H1 (cell line): Measurements from ENCODE around the gene EEF1AKMT1. TPM values are rescaled to one million over a fixed set of nuclear protein-coding genes. Genes with fewer than 3 reads are reported as not detected.

Experiments used
- CTCF ChIA-PET: fragments of 300-600 bp; sonication (Branson Sonifier 250); formaldehyde crosslinking; loops from one replicate; lab custom pipeline; 2021; ENCODE audit not compliant: partially characterized antibody; lab: Charles Lee
- POLR2A ChIA-PET: fragments of 300-600 bp; sonication (Branson Sonifier 250); formaldehyde crosslinking; loops from one replicate; lab custom pipeline; 2021; ENCODE audit warnings: inconsistent platforms; ENCODE audit not compliant: partially characterized antibody; lab: Charles Lee
- DNase-seq, 2 experiments: peaks; one replicate each; pipeline versions ENCODE4 v3.0.0 to v3.0.0-alpha.2; 2010 to 2022; ENCODE audit warnings: low spot score in 2 of 2, low read depth in 1 of 2, mixed read lengths in 1 of 2
- FAIRE-seq: peaks from 2 replicates; lab custom pipeline; 2011; peaks lifted over from hg19 to GRCh38; lab: Jason Lieb, UNC
- H2AFZ ChIP-seq: 2 replicates; pipeline ENCODE4 v1.8.1; 2012; ENCODE audit warnings: low read length, inconsistent platforms
- H2AK5ac ChIP-seq: 2 replicates; pipeline ENCODE4 v1.6.1; 2013; ENCODE audit warnings: low read depth, low read length
- H2BK120ac ChIP-seq: replicated peaks from 2 replicates; pipeline ENCODE3; 2013; ENCODE audit warnings: low read depth, low read length, inconsistent platforms
- H2BK12ac ChIP-seq: 2 replicates; pipeline ENCODE4 v1.6.1; 2013; ENCODE audit warnings: low read depth, low read length
- H2BK15ac ChIP-seq: 2 replicates; pipeline ENCODE4 v1.6.1; 2013; ENCODE audit warnings: low read length
- H2BK20ac ChIP-seq: 2 replicates; pipeline ENCODE4 v1.6.1; 2013; ENCODE audit warnings: low read length
- H2BK5ac ChIP-seq: 2 replicates; pipeline ENCODE4 v1.6.1; 2013; ENCODE audit warnings: low read depth, low read length
- H3K14ac ChIP-seq: 2 replicates; pipeline ENCODE4 v1.6.1; 2013; ENCODE audit warnings: inconsistent platforms; ENCODE audit not compliant: insufficient read length
- H3K18ac ChIP-seq: 2 replicates; pipeline ENCODE4 v1.6.1; 2013; ENCODE audit warnings: low read length; ENCODE audit errors: extremely low read depth
- H3K23ac ChIP-seq: 2 replicates; pipeline ENCODE4 v1.6.1; 2013; ENCODE audit warnings: inconsistent platforms; ENCODE audit not compliant: insufficient read length
- H3K23me2 ChIP-seq: 2 replicates; pipeline ENCODE4 v1.6.1; 2013; ENCODE audit warnings: low read depth, low read length
- H3K27ac ChIP-seq: 2 replicates; pipeline ENCODE4 v1.6.1; 2011; ENCODE audit warnings: low read depth, low read length, inconsistent platforms
- H3K27me3 ChIP-seq, 4 experiments: replicated peaks in 1 of 4; 1 replicate in 1 of 4; 2 replicates in 3 of 4; pipeline versions ENCODE4 v1.6.1 to v1.8.1; 2011 to 2013; ENCODE audit warnings: low read length in 3 of 4, mild to moderate bottlenecking in 3 of 4, inconsistent platforms in 2 of 4, mixed read lengths in 2 of 4, moderate library complexity in 1 of 4; ENCODE audit not compliant: control insufficient read depth in 3 of 4, insufficient read depth in 3 of 4; ENCODE audit errors: extremely low read depth in 1 of 4
- H3K36me3 ChIP-seq, 4 experiments: 2 replicates each; pipeline versions ENCODE4 v1.6.1 to v1.8.1; 2011 to 2013; ENCODE audit warnings: mild to moderate bottlenecking in 4 of 4, low read length in 3 of 4, moderate library complexity in 2 of 4, control low read depth in 1 of 4, inconsistent platforms in 1 of 4; ENCODE audit not compliant: insufficient read depth in 4 of 4, control insufficient read depth in 2 of 4
- H3K4ac ChIP-seq: replicated peaks from 2 replicates; pipeline ENCODE3; 2013; ENCODE audit warnings: low read length, low read depth, mixed read lengths, inconsistent platforms; ENCODE audit not compliant: insufficient read length
- H3K4me1 ChIP-seq, 4 experiments: replicated peaks in 1 of 4; 1 replicate in 1 of 4; 2 replicates in 3 of 4; pipeline versions ENCODE4 v1.6.1 to v1.8.1; 2011 to 2013; ENCODE audit warnings: low read length in 3 of 4, inconsistent platforms in 2 of 4, mixed read lengths in 1 of 4; ENCODE audit not compliant: insufficient read depth in 4 of 4, control insufficient read depth in 3 of 4
- H3K4me2 ChIP-seq, 2 experiments: 2 replicates each; pipeline versions ENCODE4 v1.6.1 to v1.8.1; 2011 to 2013; ENCODE audit warnings: low read depth in 2 of 2, low read length in 2 of 2, control low read depth in 1 of 2, inconsistent platforms in 1 of 2, mild to moderate bottlenecking in 1 of 2; ENCODE audit not compliant: insufficient read depth in 1 of 2
- H3K4me3 ChIP-seq, 4 experiments: fragments of 200-600, 300-600 bp in 1 of 4; sonication (generic), shearing (Covaris generic), sonication (Bioruptor Twin) in 1 of 4; 2 replicates each; pipeline versions ENCODE4 v1.5.1 to v1.8.1; 2011 to 2016; ENCODE audit warnings: low read length in 4 of 4, low read depth in 3 of 4, control low read depth in 2 of 4, inconsistent platforms in 2 of 4, mild to moderate bottlenecking in 2 of 4, mixed read lengths in 1 of 4, moderate library complexity in 1 of 4; ENCODE audit not compliant: insufficient read depth in 2 of 4; ENCODE audit errors: extremely low read depth in 1 of 4
- H3K56ac ChIP-seq: replicated peaks from 2 replicates; pipeline ENCODE3; 2013; ENCODE audit warnings: low read depth, mild to moderate bottlenecking, mixed read lengths, low read length, inconsistent platforms; ENCODE audit not compliant: insufficient read length
- H3K79me1 ChIP-seq: 2 replicates; pipeline ENCODE4 v1.6.1; 2013; ENCODE audit warnings: low read depth, low read length, control low read depth
- H3K79me2 ChIP-seq, 2 experiments: 2 replicates each; pipeline versions ENCODE4 v1.6.1 to v1.8.1; 2012 to 2013; ENCODE audit warnings: low read length in 2 of 2, mild to moderate bottlenecking in 2 of 2, inconsistent platforms in 1 of 2; ENCODE audit not compliant: insufficient read depth in 2 of 2, control insufficient read depth in 1 of 2
- H3K9ac ChIP-seq, 4 experiments: replicated peaks in 1 of 4; 1 replicate in 1 of 4; 2 replicates in 3 of 4; pipeline versions ENCODE4 v1.6.1 to v1.8.1; 2011 to 2013; ENCODE audit warnings: low read depth in 3 of 4, low read length in 3 of 4, control low read depth in 2 of 4, mild to moderate bottlenecking in 2 of 4, moderate library complexity in 2 of 4, inconsistent platforms in 1 of 4; ENCODE audit errors: extremely low read depth in 1 of 4
- H3K9me3 ChIP-seq, 2 experiments: 2 replicates each; pipeline versions ENCODE4 v1.6.1 to v1.8.1; 2012 to 2013; ENCODE audit warnings: mild to moderate bottlenecking in 2 of 2, moderate library complexity in 2 of 2, control low read depth in 1 of 2, inconsistent platforms in 1 of 2, low read depth in 1 of 2, low read length in 1 of 2, mixed read lengths in 1 of 2; ENCODE audit not compliant: insufficient read depth in 2 of 2
- H4K20me1 ChIP-seq, 2 experiments: replicated peaks in 1 of 2; 2 replicates each; pipeline versions ENCODE3 to v1.8.1; 2011 to 2013; ENCODE audit warnings: inconsistent platforms in 2 of 2, low read length in 2 of 2, mild to moderate bottlenecking in 1 of 2; ENCODE audit not compliant: insufficient read depth in 2 of 2, control insufficient read depth in 1 of 2
- H4K5ac ChIP-seq: 2 replicates; pipeline ENCODE4 v1.6.1; 2013; ENCODE audit warnings: low read length, low read depth, mixed read lengths, inconsistent platforms; ENCODE audit not compliant: insufficient read length
- H4K8ac ChIP-seq: 2 replicates; pipeline ENCODE4 v1.8.0; 2013; ENCODE audit warnings: mild to moderate bottlenecking, moderate library complexity, low read length, inconsistent platforms; ENCODE audit not compliant: insufficient read depth; ENCODE audit errors: extremely low read depth
- H4K91ac ChIP-seq: replicated peaks from 2 replicates; pipeline ENCODE3; 2013; ENCODE audit warnings: low read length, mixed read lengths, inconsistent platforms; ENCODE audit not compliant: insufficient read length
- CBX8 ChIP-seq: fragments of 300-800, 300-1000 bp; sonication (generic); IDR thresholded peaks from 2 replicates; pipeline ENCODE4 v1.7.1; 2016; ENCODE audit warnings: low read depth, low read length, borderline replicate concordance
- CHD1 ChIP-seq: IDR thresholded peaks from 2 replicates; pipeline ENCODE4 v1.6.1; 2012; ENCODE audit warnings: low read depth, low read length, improper control_type of control experiment
- EP300 ChIP-seq, 2 experiments: IDR thresholded peaks; 1 replicate in 1 of 2; 2 replicates in 1 of 2; pipeline ENCODE4 v1.6.1; 2011 to 2012; ENCODE audit warnings: low read depth in 2 of 2, low read length in 2 of 2, mild to moderate bottlenecking in 2 of 2, borderline replicate concordance in 1 of 2, inconsistent platforms in 1 of 2, moderate library complexity in 1 of 2
- KDM1A ChIP-seq: fragments of 200-600, 300-600 bp; sonication (generic); IDR thresholded peaks from 2 replicates; pipeline ENCODE4 v1.7.1; 2016; ENCODE audit warnings: mild to moderate bottlenecking, low read length, borderline replicate concordance
- MAX ChIP-seq: IDR thresholded peaks from 2 replicates; pipeline ENCODE4 v1.6.1; 2012; ENCODE audit warnings: inconsistent platforms
- NRF1 ChIP-seq: IDR thresholded peaks from 2 replicates; pipeline ENCODE4 v1.6.1; 2011; ENCODE audit warnings: mild to moderate bottlenecking, low read depth, low read length, improper control_type of control experiment
- POLR2A ChIP-seq, 2 experiments: IDR thresholded peaks; 1 replicate in 1 of 2; 2 replicates in 1 of 2; pipeline ENCODE4 v1.6.1; 2011; ENCODE audit warnings: low read depth in 2 of 2, low read length in 2 of 2, mild to moderate bottlenecking in 2 of 2; ENCODE audit errors: control extremely low read depth in 1 of 2
- POU5F1 ChIP-seq: IDR thresholded peaks from 2 replicates; pipeline ENCODE4 v1.6.1; 2011; ENCODE audit warnings: low read depth, mild to moderate bottlenecking, low read length, moderate library complexity
- RBBP5 ChIP-seq: IDR thresholded peaks from 2 replicates; pipeline ENCODE4 v1.7.1; 2012; ENCODE audit warnings: low read depth, mild to moderate bottlenecking, inconsistent platforms, low read length, moderate library complexity, borderline replicate concordance
- RFX5 ChIP-seq: IDR thresholded peaks from 2 replicates; pipeline ENCODE4 v1.6.1; 2011; ENCODE audit warnings: low read depth, low read length, improper control_type of control experiment, borderline replicate concordance
- SAP30 ChIP-seq: fragments of 300-600 bp; sonication (generic); IDR thresholded peaks from 2 replicates; pipeline ENCODE4 v1.7.1; 2012; ENCODE audit warnings: low read length, moderate library complexity, mild to moderate bottlenecking, inconsistent platforms; ENCODE audit not compliant: insufficient read depth, insufficient replicate concordance
- SP2 ChIP-seq: IDR thresholded peaks from 2 replicates; pipeline ENCODE4 v1.6.1; 2012; ENCODE audit warnings: mild to moderate bottlenecking, low read length, inconsistent platforms
- SRF ChIP-seq: IDR thresholded peaks from 2 replicates; pipeline ENCODE4 v1.6.1; 2011; ENCODE audit warnings: mild to moderate bottlenecking, low read depth, low read length, moderate library complexity
- WGBS, 2 experiments: shearing (Covaris generic) in 1 of 2; methylation state at CpG; one replicate each; pipeline versions ENCODE4 v1.1.6 to v1.1.7; 2013 to 2015; ENCODE audit warnings: low lambda C conversion rate in 2 of 2, mixed read lengths in 2 of 2, inconsistent platforms in 1 of 2, low coverage in 1 of 2, missing lambda C conversion rate in 1 of 2; ENCODE audit not compliant: insufficient replicate concordance in 2 of 2, insufficient coverage in 1 of 2, insufficient read length in 1 of 2; ENCODE audit errors: extremely low coverage in 1 of 2, missing lambda C conversion rate in 1 of 2; 5-methylcytosine and 5-hydroxymethylcytosine counted together
- polyA plus RNA-seq, 7 experiments: library from polyadenylated mRNA; depleted of rRNA in 3 of 7; stranded (reverse) in 5 of 7; unstranded in 2 of 7; fragments of >200 nt in 5 of 7; fragments of 200-250 nt in 2 of 7; gene quantifications; 1 replicate in 5 of 7; 2 replicates in 1 of 7; 4 replicates in 1 of 7; pipeline versions ENCODE4 v1.2.1 to v1.2.3, GENCODE V29; 2011 to 2013; ENCODE audit warnings: missing spikeins in 2 of 7, mixed read lengths in 2 of 7
- total RNA-seq: library from RNA; stranded (reverse); fragmentation: NEBNext Ultra II Directional; extraction: Animal tissue kit (Norgen Biotek cat#: 25700); gene quantifications from 2 replicates; pipeline ENCODE4 v1.2.1, GENCODE V29; 2021

EEF1AKMT1 gene
- total and polyA plus RNA-seq, 2 of the 8 experiments (the other 6 are each of a cell fraction or from before 2014, with no cell fraction given): 3.1 to 4.1 TPM

GRCh38 chr13:20799726-20800416, 26.1 kb upstream of the EEF1AKMT1 start:
- H3K23ac ChIP-seq: no peak overlapping the region
- H2BK12ac ChIP-seq: no peak overlapping the region
- H2BK15ac ChIP-seq: no peak overlapping the region
- no peaks in the 10 kb centered on the region for H3K9me3 ChIP-seq
- H3K56ac ChIP-seq: no peak overlapping the region
- H3K27ac ChIP-seq: no peak overlapping the region
- 89% methylated on average over 6 of the region's 6 CpGs; no CpG with 5 or more reads in 1 of the 2 experiments for WGBS, 2 experiments
- no peak for DNase-seq
- no peaks in the 10 kb centered on the region for H3K79me1 ChIP-seq
- no peaks in the 10 kb centered on the region for H3K4me1 ChIP-seq
- H2BK120ac ChIP-seq: no peak overlapping the region
- H2BK20ac ChIP-seq: no peak overlapping the region
- H2BK5ac ChIP-seq: no peak overlapping the region
- no peaks in the 10 kb centered on the region for H3K79me2 ChIP-seq
- peaks cover 2 to 39% (median 18%) of the 10 kb centered on the region in 4 experiments; a peak in 6 of 8 replicates for H3K36me3 ChIP-seq
- H2AK5ac ChIP-seq: no peak overlapping the region
- H2AFZ ChIP-seq: no peak overlapping the region
- CTCF ChIA-PET: interaction anchor here (0.5 kb wide), 1 partner anchor 678 kb away, joined by 3 read pairs; no protein-coding TSS in a partner anchor
- H3K4me3 ChIP-seq: no peak overlapping the region
- no peak overlapping the region for H3K4me2 ChIP-seq
- H3K9ac ChIP-seq: no peak overlapping the region
- H3K23me2 ChIP-seq: no peaks in the 10 kb centered on the region
- H3K14ac ChIP-seq: no peak overlapping the region
- no peak overlapping the region for H3K18ac ChIP-seq
- H4K5ac ChIP-seq: no peak overlapping the region
- POLR2A ChIA-PET: no interaction called here
- H3K4ac ChIP-seq: no peak overlapping the region
- H4K20me1 ChIP-seq: no peaks in the 10 kb centered on the region
- H4K8ac ChIP-seq: no peak overlapping the region
- H4K91ac ChIP-seq: no peak overlapping the region
- H3K27me3 ChIP-seq: no peaks in the 10 kb centered on the region
- no peak for FAIRE-seq
- TF ChIP-seq KDM1A: no peak
- no peak for TF ChIP-seq EP300 (IDR thresholded peaks at IDR 0.05; ENCODE audit: borderline replicate concordance in 1 of 2, low read depth in 2 of 2, low read length in 2 of 2)
- no peak for TF ChIP-seq CBX8
- no peak for TF ChIP-seq NRF1
- no peak for TF ChIP-seq MAX
- TF ChIP-seq CHD1: no peak
- TF ChIP-seq POLR2A (IDR thresholded peaks at IDR 0.05; ENCODE audit: control extremely low read depth in 1 of 2, low read depth in 2 of 2, low read length in 2 of 2): no peak
- TF ChIP-seq SP2: no peak
- no peak for TF ChIP-seq RFX5
- no peak for TF ChIP-seq POU5F1
- TF ChIP-seq SAP30: no peak
- TF ChIP-seq RBBP5: no peak
- TF ChIP-seq SRF: no peak
